Measurements from ENCODE around the gene COL19A1.

COL19A1 gene

GRCh38 chr6:70215460-70216108 lies 349.2 kb downstream of the COL19A1 start:
- H3K4me3 ChIP-seq (ENCODE audit: low read depth, low read length), result no peak overlapping the region

GRCh38 chr6:70216767-70217166 lies 350.4 kb downstream of the COL19A1 start:
- no peak overlapping the region for H3K4me3 ChIP-seq (ENCODE audit: low read depth, low read length)

GRCh38 chr6:70219943-70220613 lies 353.7 kb downstream of the COL19A1 start:
- H3K4me3 ChIP-seq (ENCODE audit: low read depth, low read length), result no peak overlapping the region

- H3K4me3 ChIP-seq (ENCODE audit: low read depth, low read length), result no peak overlapping the region
Observed at GRCh38 chr6:70221025-70221714, 354.8 kb downstream of the COL19A1 start.

- H3K4me3 ChIP-seq (ENCODE audit: low read depth, low read length), result no peak overlapping the region
Observed at GRCh38 chr6:70221715-70222438, 355.5 kb downstream of the COL19A1 start.

- H3K4me3 ChIP-seq (ENCODE audit: low read depth, low read length), result no peak overlapping the region
Observed at GRCh38 chr6:70222439-70222749, 356.0 kb downstream of the COL19A1 start.

- no peak overlapping the region for H3K4me3 ChIP-seq (ENCODE audit: low read depth, low read length)
Observed at GRCh38 chr6:70225055-70225454, 358.7 kb downstream of the COL19A1 start.

GRCh38 chr6:70231311-70231710 lies 365.0 kb downstream of the COL19A1 start:
- no peak overlapping the region for H3K4me3 ChIP-seq (ENCODE audit: low read depth, low read length)

- H3K4me3 ChIP-seq (ENCODE audit: low read depth, low read length), result no peak overlapping the region
Observed at GRCh38 chr6:70234561-70235236, 368.3 kb downstream of the COL19A1 start.

- H3K4me3 ChIP-seq (ENCODE audit: low read depth, low read length), result no peak overlapping the region
Observed at GRCh38 chr6:70236343-70236742, 370.0 kb downstream of the COL19A1 start.

- no peak overlapping the region for H3K4me3 ChIP-seq (ENCODE audit: low read depth, low read length)
Observed at GRCh38 chr6:70241031-70241430, 374.7 kb downstream of the COL19A1 start.

GRCh38 chr6:70241991-70242420 lies 375.6 kb downstream of the COL19A1 start:
- no peak overlapping the region for H3K4me3 ChIP-seq (ENCODE audit: low read depth, low read length)

GRCh38 chr6:70246118-70246517 lies 379.8 kb downstream of the COL19A1 start:
- H3K4me3 ChIP-seq (ENCODE audit: low read depth, low read length), result no peak overlapping the region

GRCh38 chr6:70252604-70253003 lies 386.2 kb downstream of the COL19A1 start:
- H3K4me3 ChIP-seq (ENCODE audit: low read depth, low read length), result no peak overlapping the region

GRCh38 chr6:70253923-70254322 lies 387.6 kb downstream of the COL19A1 start:
- no peak overlapping the region for H3K4me3 ChIP-seq (ENCODE audit: low read depth, low read length)

- H3K4me3 ChIP-seq (ENCODE audit: low read depth, low read length), result no peak overlapping the region
Observed at GRCh38 chr6:70254784-70255183, 388.4 kb downstream of the COL19A1 start.

GRCh38 chr6:70257768-70258273 lies 391.5 kb downstream of the COL19A1 start:
- H3K4me3 ChIP-seq (ENCODE audit: low read depth, low read length), result no peak overlapping the region

- no peak overlapping the region for H3K4me3 ChIP-seq (ENCODE audit: low read depth, low read length)
Observed at GRCh38 chr6:70258483-70258882, 392.1 kb downstream of the COL19A1 start.
